Large intestine (tissue), 3 donors: ENCODE measurements around the gene ZNF716. TPM values are rescaled to one million over a fixed set of nuclear protein-coding genes. Genes with fewer than 3 reads are reported as not detected.
"Not testable (repeated sequence)": the region's sequence is repeated elsewhere in the genome, so short reads cannot be mapped to it uniquely, and the experiment has no call there.

ENCODE experiments used
- DNase-seq, 2 donors: peaks; one replicate each; pipeline versions ENCODE4 v3.0.0 to v3.0.0-alpha.2; 2013
- H3K27ac ChIP-seq: one replicate; pipeline ENCODE4 v1.5.1; 2013; ENCODE audit warnings: low read length
- H3K27me3 ChIP-seq: 2 replicates; pipeline ENCODE4 v1.6.1; 2013; ENCODE audit warnings: low read length; ENCODE audit not compliant: control insufficient read depth, insufficient read depth
- H3K36me3 ChIP-seq: 2 replicates; pipeline ENCODE4 v1.6.1; 2013; ENCODE audit warnings: low read length; ENCODE audit not compliant: control insufficient read depth, insufficient read depth
- H3K4me1 ChIP-seq: one replicate; pipeline ENCODE4 v1.6.1; 2013; ENCODE audit warnings: low read length; ENCODE audit not compliant: control insufficient read depth, insufficient read depth
- H3K4me3 ChIP-seq: one replicate; pipeline ENCODE4 v1.5.1; 2013; ENCODE audit warnings: low read length
- H3K9me3 ChIP-seq: one replicate; pipeline ENCODE4 v1.6.1; 2013; ENCODE audit warnings: mild to moderate bottlenecking, low read depth, low read length, moderate library complexity; ENCODE audit not compliant: control insufficient read depth
- WGBS: methylation state at CpG from one replicate; pipeline ENCODE4 v1.1.5; 2013; ENCODE audit warnings: low lambda C conversion rate; ENCODE audit not compliant: insufficient coverage; 5-methylcytosine and 5-hydroxymethylcytosine counted together
- polyA plus RNA-seq: library from polyadenylated mRNA; unstranded; fragments of 120-200 nt; gene quantifications from one replicate; pipeline ENCODE4 v1.2.1, GENCODE V29; 2013

Gene ZNF716
- polyA plus RNA-seq, 1 donor, result not detected

GRCh38 chr7:57425969-57426628, 23.9 kb upstream of the ZNF716 start:
- Histone ChIP-seq H3K27ac (no peak overlapping the region), H3K36me3 (no peaks in the 10 kb centered on the region), H3K4me3 (no peak overlapping the region), H3K27me3 (no peaks in the 10 kb centered on the region), H3K4me1 (no peaks in the 10 kb centered on the region), H3K9me3 (peaks cover 36% of the 10 kb centered on the region)
- no peak for DNase-seq
- WGBS, result no CpG with 5 or more reads among the region's 29 CpGs

- Histone ChIP-seq H3K36me3 (no peaks in the 10 kb centered on the region), H3K4me1 (no peaks in the 10 kb centered on the region), H3K9me3 (peaks cover 36% of the 10 kb centered on the region), H3K27ac (no peak overlapping the region), H3K27me3 (no peaks in the 10 kb centered on the region), H3K4me3 (no peak overlapping the region)
- DNase-seq, result no peak
- no CpG with 5 or more reads among the region's 11 CpGs for WGBS
Measured at GRCh38 chr7:57426629-57427003, 23.4 kb upstream of the ZNF716 start.

- peaks cover 36% of the 10 kb centered on the region for H3K9me3 ChIP-seq
- WGBS, result no CpG with 5 or more reads among the region's 10 CpGs
Measured at GRCh38 chr7:57427146-57427545, 22.8 kb upstream of the ZNF716 start.

DNA sequence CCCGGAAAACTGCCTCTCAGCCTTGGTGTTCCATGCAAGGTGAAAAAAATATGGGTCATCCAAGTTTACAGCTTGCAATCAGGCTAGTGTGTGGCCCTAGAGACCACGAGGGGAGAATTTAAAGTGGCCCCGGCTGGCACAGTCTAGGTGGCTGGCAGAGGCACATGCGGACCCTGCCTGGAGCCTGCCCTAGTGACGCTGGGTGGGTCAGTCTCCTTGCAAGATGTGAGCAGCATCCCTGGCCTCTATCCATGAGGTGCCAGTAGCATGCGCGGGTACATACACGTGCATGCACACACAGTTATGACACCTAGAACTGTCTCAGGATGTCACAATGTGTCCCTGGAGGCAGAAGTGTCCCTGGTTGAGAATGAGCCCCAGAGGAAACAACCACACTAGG, 22.4 kb upstream of the ZNF716 start:
- H3K4me3 ChIP-seq, result no peak overlapping the region
- no CpG with 5 or more reads among the region's 8 CpGs for WGBS
- no peak for DNase-seq
- no peak overlapping the region for H3K27ac ChIP-seq
- H3K36me3 ChIP-seq, result no peaks in the 10 kb centered on the region
- no peaks in the 10 kb centered on the region for H3K4me1 ChIP-seq
- H3K27me3 ChIP-seq, result no peaks in the 10 kb centered on the region
- peaks cover 36% of the 10 kb centered on the region for H3K9me3 ChIP-seq

More at GRCh38 chr7:57427146-57427545, 22.8 kb upstream of the ZNF716 start:
- H3K27ac ChIP-seq, result no peak overlapping the region
- no peaks in the 10 kb centered on the region for H3K27me3 ChIP-seq
- no peak overlapping the region for H3K4me3 ChIP-seq
- no peaks in the 10 kb centered on the region for H3K36me3 ChIP-seq
- no peak for DNase-seq
- H3K4me1 ChIP-seq, result no peaks in the 10 kb centered on the region

DNA sequence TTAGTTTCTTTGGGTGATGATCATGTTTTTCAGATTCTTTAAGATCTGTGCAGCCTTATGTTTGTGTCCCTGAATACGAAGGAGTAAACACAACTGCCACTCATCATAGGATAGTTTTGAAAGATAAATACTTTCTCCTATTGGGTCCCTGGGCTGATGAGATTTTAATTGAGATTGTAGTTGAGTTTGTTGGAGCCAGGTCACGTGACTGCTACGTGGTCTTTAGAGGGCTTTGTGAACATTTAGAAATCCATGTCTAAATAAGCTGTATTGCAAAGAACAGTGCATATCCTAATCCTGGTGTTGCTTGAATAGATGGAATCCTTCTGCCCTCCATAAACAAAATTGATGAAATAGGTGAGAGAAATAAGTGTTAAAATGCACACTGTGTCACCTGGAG, 17.4 kb upstream of the ZNF716 start:
- H3K4me3 ChIP-seq, result no peak overlapping the region
- no peaks in the 10 kb centered on the region for H3K27me3 ChIP-seq
- H3K4me1 ChIP-seq, result no peaks in the 10 kb centered on the region
- DNase-seq, result no peak
- no peaks in the 10 kb centered on the region for H3K36me3 ChIP-seq
- H3K9me3 ChIP-seq, result peaks cover 7% of the 10 kb centered on the region
- no peak overlapping the region for H3K27ac ChIP-seq
- no CpG with 5 or more reads among the region's 3 CpGs for WGBS

GRCh38 chr7:57437581-57437980, 12.4 kb upstream of the ZNF716 start:
- Histone ChIP-seq H3K4me3 (no peak overlapping the region), H3K27ac (no peak overlapping the region), H3K9me3 (peaks cover 9% of the 10 kb centered on the region), H3K4me1 (no peaks in the 10 kb centered on the region), H3K36me3 (no peaks in the 10 kb centered on the region), H3K27me3 (no peaks in the 10 kb centered on the region)
- DNase-seq, result no peak
- no CpG with 5 or more reads among the region's 19 CpGs for WGBS

DNA sequence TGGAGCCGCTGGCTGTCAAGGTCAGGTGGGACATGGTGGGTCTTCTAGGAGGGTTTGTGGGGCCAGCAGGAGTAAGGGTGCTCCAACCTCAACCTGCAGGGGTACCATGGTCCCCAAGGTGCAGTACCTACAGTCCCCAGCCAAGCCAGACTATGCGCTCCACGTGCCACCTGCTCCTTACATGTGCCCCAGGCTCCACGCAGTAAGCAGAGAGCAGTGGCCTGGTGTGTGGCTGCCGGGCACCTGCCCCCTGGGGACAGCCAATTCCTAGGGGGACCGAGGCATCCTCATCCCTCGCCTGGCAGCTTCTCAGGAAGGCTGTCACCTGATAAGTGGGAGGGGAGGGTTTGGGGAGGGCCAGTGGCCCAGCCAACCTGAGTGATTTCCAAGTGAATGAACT, 11.7 kb upstream of the ZNF716 start:
- H3K4me1 ChIP-seq, result no peaks in the 10 kb centered on the region
- DNase-seq, result no peak
- H3K27ac ChIP-seq, result no peak overlapping the region
- no peak overlapping the region for H3K4me3 ChIP-seq
- H3K36me3 ChIP-seq, result no peaks in the 10 kb centered on the region
- WGBS, result no CpG with 5 or more reads among the region's 7 CpGs
- peaks cover 12% of the 10 kb centered on the region for H3K9me3 ChIP-seq
- no peaks in the 10 kb centered on the region for H3K27me3 ChIP-seq

GRCh38 chr7:57443567-57443966, 6.4 kb upstream of the ZNF716 start:
- Histone ChIP-seq H3K4me3 (no peak overlapping the region), H3K36me3 (no peaks in the 10 kb centered on the region), H3K27ac (no peak overlapping the region), H3K27me3 (no peaks in the 10 kb centered on the region), H3K9me3 (peaks cover 4% of the 10 kb centered on the region), H3K4me1 (no peaks in the 10 kb centered on the region)
- no peak for DNase-seq

- not testable (repeated sequence) for H3K9me3 ChIP-seq, H3K27ac ChIP-seq, H3K36me3 ChIP-seq, H3K4me1 ChIP-seq, H3K27me3 ChIP-seq, DNase-seq, H3K4me3 ChIP-seq
- WGBS, result no CpG with 5 or more reads among the region's 3 CpGs
Measured at GRCh38 chr7:57469186-57469828, 19.3 kb downstream of the ZNF716 start.

DNA sequence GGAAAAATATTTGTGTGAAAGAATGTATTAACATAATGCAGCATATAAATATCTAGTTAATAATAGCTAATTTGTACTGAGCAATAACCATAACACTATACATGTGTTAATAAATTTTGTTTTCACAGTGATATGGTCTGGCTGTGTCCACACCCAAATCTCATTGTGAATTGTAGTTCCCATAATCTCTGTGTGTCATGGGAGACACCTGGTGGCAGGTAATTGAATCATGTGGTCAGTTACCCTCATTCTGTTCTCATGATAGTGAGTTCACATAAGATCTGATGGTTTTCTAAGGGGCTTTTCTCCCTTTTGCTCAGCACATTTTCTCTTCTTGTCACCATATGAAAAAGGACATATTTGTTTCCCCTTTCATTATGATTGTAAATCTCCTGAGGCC, 30.3 kb downstream of the ZNF716 start:
- H3K4me3 ChIP-seq, H3K9me3 ChIP-seq, H3K36me3 ChIP-seq, DNase-seq, H3K4me1 ChIP-seq, H3K27ac ChIP-seq, H3K27me3 ChIP-seq: not testable (repeated sequence)

- peaks cover 45% of the 10 kb centered on the region for H3K9me3 ChIP-seq
- WGBS, result no CpG with 5 or more reads among the region's 21 CpGs
Measured at GRCh38 chr7:57485022-57485421, 35.0 kb downstream of the ZNF716 start.

More at GRCh38 chr7:57485022-57485421, 35.0 kb downstream of the ZNF716 start:
- DNase-seq, H3K36me3 ChIP-seq, H3K4me1 ChIP-seq, H3K27ac ChIP-seq, H3K27me3 ChIP-seq, H3K4me3 ChIP-seq: not testable (repeated sequence)
